GM23248 (cell line): ENCODE results near the gene ADGRL2. TPM values are rescaled to one million over a fixed set of nuclear protein-coding genes. Genes with fewer than 3 reads are reported as not detected.

Experiments
- DNase-seq: peaks from one replicate; pipeline ENCODE4 v3.0.0-alpha.2; 2015
- H2AFZ ChIP-seq: fragments of 200-600 bp; sonication (generic); 2 replicates; pipeline ENCODE4 v1.6.1; 2016; ENCODE audit warnings: antibody characterized with exemption
- H3F3A ChIP-seq: fragments of 200-600 bp; sonication (generic); 2 replicates; pipeline ENCODE4 v1.6.1; 2016; ENCODE audit warnings: mild to moderate bottlenecking, antibody characterized with exemption, mixed run types; ENCODE audit not compliant: insufficient read depth
- H3K27ac ChIP-seq: fragments of 200-600 bp; sonication (generic); 2 replicates; pipeline ENCODE4 v1.5.1; 2016; ENCODE audit warnings: mild to moderate bottlenecking
- H3K27me3 ChIP-seq: fragments of 200-600 bp; sonication (generic); replicated peaks from 2 replicates; pipeline ENCODE4 v1.6.1; 2016; ENCODE audit warnings: mild to moderate bottlenecking; ENCODE audit not compliant: insufficient read depth
- H3K36me3 ChIP-seq: fragments of 200-600 bp; sonication (generic); 2 replicates; pipeline ENCODE4 v1.6.1; 2016; ENCODE audit warnings: low read depth, mild to moderate bottlenecking
- H3K4me1 ChIP-seq: fragments of 200-600 bp; sonication (generic); 2 replicates; pipeline ENCODE4 v1.6.1; 2016; ENCODE audit warnings: mild to moderate bottlenecking; ENCODE audit not compliant: insufficient read depth
- H3K4me2 ChIP-seq: fragments of 200-600 bp; sonication (generic); one replicate; pipeline ENCODE4 v1.6.1; 2016; ENCODE audit warnings: mild to moderate bottlenecking; ENCODE audit not compliant: unreplicated experiment
- H3K4me3 ChIP-seq: fragments of 200-600 bp; sonication (generic); 2 replicates; pipeline ENCODE4 v1.5.1; 2016; ENCODE audit warnings: mild to moderate bottlenecking
- H3K79me2 ChIP-seq: fragments of 200-600 bp; sonication (generic); 2 replicates; pipeline ENCODE4 v1.6.1; 2016; ENCODE audit warnings: mild to moderate bottlenecking; ENCODE audit not compliant: insufficient read depth
- H3K9ac ChIP-seq: fragments of 200-600 bp; sonication (generic); 2 replicates; pipeline ENCODE4 v1.6.1; 2016; ENCODE audit warnings: mild to moderate bottlenecking
- H3K9me2 ChIP-seq: fragments of 200-600 bp; sonication (generic); 2 replicates; pipeline ENCODE4 v1.6.1; 2016; ENCODE audit warnings: mixed run types, mild to moderate bottlenecking, moderate library complexity; ENCODE audit not compliant: insufficient read depth
- H3K9me3 ChIP-seq: fragments of 200-600 bp; sonication (generic); one replicate; pipeline ENCODE4 v1.6.1; 2017; ENCODE audit warnings: low read depth
- H4K20me1 ChIP-seq: fragments of 200-600 bp; sonication (generic); 2 replicates; pipeline ENCODE4 v1.6.0; 2016; ENCODE audit not compliant: insufficient read depth
- EZH2 ChIP-seq: fragments of 200-600 bp; sonication (generic); IDR thresholded peaks from 2 replicates; pipeline ENCODE4 v1.6.1; 2018; ENCODE audit warnings: antibody characterized with exemption, mild to moderate bottlenecking; ENCODE audit not compliant: insufficient read depth, poor library complexity, severe bottlenecking
- EZH2phosphoT487 ChIP-seq: fragments of 200-600 bp; sonication (generic); IDR thresholded peaks from 2 replicates; pipeline ENCODE4 v1.6.1; 2018; ENCODE audit warnings: antibody characterized with exemption, moderate library complexity, mild to moderate bottlenecking, low read depth; ENCODE audit not compliant: insufficient read depth
- WGBS, 2 experiments: methylation state at CpG; one replicate each; pipeline ENCODE4 v1.1.6; 2015 to 2017; ENCODE audit warnings: low lambda C conversion rate in 2 of 2, low coverage in 1 of 2; ENCODE audit errors: missing lambda C conversion rate in 2 of 2; 5-methylcytosine and 5-hydroxymethylcytosine counted together
- in situ Hi-C: fragments of 300-500 bp; cut with MboI; formaldehyde crosslinking; loops from 2 replicates; pipeline ENCODE4 v1.15.0; 2020
- polyA plus RNA-seq: library from polyadenylated mRNA; unstranded; fragments of >200 nt; fragmentation: Nextera tagmentation; extraction: Ambion mirVana; gene quantifications from 2 replicates; pipeline ENCODE4 v1.2.1, GENCODE V29; 2016
- total RNA-seq: library from RNA; depleted of rRNA; stranded (reverse); fragments of >200 nt; shearing (Covaris generic); gene quantifications from 2 replicates; pipeline ENCODE4 v1.2.3, GENCODE V29; 2014

The ADGRL2 gene
- total and polyA plus RNA-seq, 2 experiments from 2014 or later: 12.3 to 41.6 TPM

GRCh38 chr1:81874461-81874860 is 73.7 kb downstream of the ADGRL2 start:
- Histone ChIP-seq H3K79me2 (peaks cover 61% of the 10 kb centered on the region), H3K9me3 (no peaks in the 10 kb centered on the region), H3F3A (peaks cover 17% of the 10 kb centered on the region), H3K9me2 (no peaks in the 10 kb centered on the region), H3K4me3 (no peak overlapping the region), H3K9ac (no peak overlapping the region), H3K4me2 (no peak overlapping the region), H3K27ac (no peak overlapping the region), H3K36me3 (0 out of 2 replicates have a peak, but pooled peaks cover 4% of the 10 kb centered on the region), H3K27me3 (no peaks in the 10 kb centered on the region), H3K4me1 (peaks cover 19% of the 10 kb centered on the region), H2AFZ (no peak overlapping the region), H4K20me1 (no peaks in the 10 kb centered on the region)
- in situ Hi-C loops: no loop called here
- no peak for DNase-seq
- WGBS, 2 experiments: 91% methylated on average over 1 of the region's 1 CpG; no CpG with 5 or more reads in 1 of the 2 experiments
- TF ChIP-seq EZH2 (no peak), EZH2phosphoT487 (no peak)

GRCh38 chr1:81874940-81875339 is 74.2 kb downstream of the ADGRL2 start:
- no peak overlapping the region for H3K9ac ChIP-seq
- 79 to 83% methylated on average over 3 of the region's 3 CpGs for WGBS, 2 experiments
- H4K20me1 ChIP-seq: no peaks in the 10 kb centered on the region
- H3K9me3 ChIP-seq: no peaks in the 10 kb centered on the region
- TF ChIP-seq EZH2: no peak
- no peak for TF ChIP-seq EZH2phosphoT487
- in situ Hi-C loops: no loop called here
- H3F3A ChIP-seq: peaks cover 17% of the 10 kb centered on the region
- H3K9me2 ChIP-seq: no peaks in the 10 kb centered on the region
- peaks cover 61% of the 10 kb centered on the region for H3K79me2 ChIP-seq
- no peak overlapping the region for H3K27ac ChIP-seq
- H3K27me3 ChIP-seq: no peaks in the 10 kb centered on the region
- 0 out of 2 replicates have a peak, but pooled peaks cover 4% of the 10 kb centered on the region for H3K36me3 ChIP-seq
- peaks cover 19% of the 10 kb centered on the region for H3K4me1 ChIP-seq
- DNase-seq: no peak
- no peak overlapping the region for H3K4me2 ChIP-seq
- no peak overlapping the region for H2AFZ ChIP-seq
- H3K4me3 ChIP-seq: no peak overlapping the region

DNA sequence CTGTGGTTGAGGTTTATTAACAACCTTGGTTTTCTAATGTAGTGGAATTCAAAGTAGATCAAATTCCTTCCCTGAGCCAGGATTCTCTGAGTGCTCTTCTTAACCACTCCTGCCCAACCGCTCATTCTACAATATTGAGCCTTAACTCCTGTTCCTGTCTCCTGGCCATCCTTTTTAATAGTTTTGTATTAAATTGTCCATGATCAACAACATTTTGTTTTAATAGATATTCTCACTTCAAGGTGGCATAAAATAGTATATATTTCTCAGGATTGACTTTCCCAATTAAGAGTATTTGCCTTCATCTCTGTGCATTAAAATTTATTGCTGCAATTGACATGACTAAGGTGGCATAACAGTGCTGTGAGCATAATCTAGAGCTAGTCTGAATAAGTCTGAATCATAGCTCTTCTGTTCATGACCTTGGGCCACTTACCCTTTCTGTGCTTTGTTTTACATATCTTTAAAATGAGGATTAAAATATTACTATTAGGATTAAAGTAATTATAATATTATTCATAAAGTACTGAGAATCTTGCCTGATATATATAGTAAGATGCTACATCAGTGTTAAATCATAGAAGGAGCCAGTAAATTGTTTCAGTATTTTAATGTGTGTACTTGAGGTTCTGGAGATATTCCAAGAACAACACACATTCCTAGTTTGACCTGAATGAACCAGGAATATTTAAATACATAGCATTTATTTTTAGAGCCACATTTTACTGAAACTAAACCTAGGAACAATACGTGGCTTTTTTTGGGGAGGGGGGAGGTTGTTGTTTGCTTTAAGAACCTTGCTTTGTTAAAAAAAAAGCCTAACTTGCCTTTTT is 76.4 kb downstream of the ADGRL2 start:
- Histone ChIP-seq H2AFZ (no peak overlapping the region), H4K20me1 (no peaks in the 10 kb centered on the region), H3K27ac (0 out of 2 replicates have a peak overlapping the region, but pooled peaks have one; percentile 11), H3K9me3 (no peaks in the 10 kb centered on the region), H3F3A (peaks cover 17% of the 10 kb centered on the region), H3K4me2 (peak overlapping the region; percentile 54), H3K79me2 (peaks cover 66% of the 10 kb centered on the region), H3K27me3 (no peaks in the 10 kb centered on the region), H3K9me2 (no peaks in the 10 kb centered on the region), H3K4me1 (peaks cover 19% of the 10 kb centered on the region), H3K4me3 (no peak overlapping the region; the same call in 1 of the 2 replicates), H3K36me3 (0 out of 2 replicates have a peak, but pooled peaks cover 4% of the 10 kb centered on the region), H3K9ac (no peak overlapping the region)
- DNase-seq: peak; percentile 75
- TF ChIP-seq EZH2 (no peak), EZH2phosphoT487 (no peak)
- in situ Hi-C loops: no loop called here
- WGBS, 2 experiments: 56 to 57% methylated on average over 2 of the region's 2 CpGs

GRCh38 chr1:81877940-81878339 is 77.2 kb downstream of the ADGRL2 start:
- no peak overlapping the region for H2AFZ ChIP-seq
- WGBS, 2 experiments: 89 to 93% methylated on average over 1 of the region's 1 CpG
- H4K20me1 ChIP-seq: no peaks in the 10 kb centered on the region
- H3K4me2 ChIP-seq: peak overlapping the region; percentile 54
- in situ Hi-C loops: no loop called here
- peaks cover 19% of the 10 kb centered on the region for H3K4me1 ChIP-seq
- H3K79me2 ChIP-seq: peaks cover 66% of the 10 kb centered on the region
- peaks cover 17% of the 10 kb centered on the region for H3F3A ChIP-seq
- no peak for TF ChIP-seq EZH2phosphoT487
- no peak for TF ChIP-seq EZH2
- no peak for DNase-seq
- 0 out of 2 replicates have a peak, but pooled peaks cover 4% of the 10 kb centered on the region for H3K36me3 ChIP-seq
- H3K9ac ChIP-seq: no peak overlapping the region
- H3K9me3 ChIP-seq: no peaks in the 10 kb centered on the region
- H3K27me3 ChIP-seq: no peaks in the 10 kb centered on the region
- H3K27ac ChIP-seq: no peak overlapping the region
- H3K9me2 ChIP-seq: no peaks in the 10 kb centered on the region
- H3K4me3 ChIP-seq: no peak overlapping the region
